Nephron (organoid): ENCODE results near the gene HEPACAM.

Source experiments
- H3K27ac Mint-ChIP-seq, 3 experiments: 2 replicates each; pipeline ENCODE4 v1.8.0; 2020; ENCODE audit warnings: mixed read lengths in 3 of 3, mild to moderate bottlenecking in 2 of 3, moderate library complexity in 1 of 3
- H3K27me3 Mint-ChIP-seq: 2 replicates; pipeline ENCODE4 v1.8.0; 2021; ENCODE audit warnings: low read depth, mild to moderate bottlenecking, moderate library complexity, mixed read lengths
- H3K36me3 Mint-ChIP-seq: 2 replicates; pipeline ENCODE4 v1.8.0; 2020; ENCODE audit warnings: low read depth, mixed read lengths
- H3K4me1 Mint-ChIP-seq: 2 replicates; pipeline ENCODE4 v1.8.0; 2020; ENCODE audit warnings: mixed read lengths
- H3K4me3 Mint-ChIP-seq, 3 experiments: 2 replicates each; pipeline ENCODE4 v1.8.0; 2020; ENCODE audit warnings: mild to moderate bottlenecking in 3 of 3, mixed read lengths in 3 of 3, moderate library complexity in 2 of 3
- H3K9me3 Mint-ChIP-seq: 2 replicates; pipeline ENCODE4 v1.8.0; 2020; ENCODE audit warnings: mixed read lengths
- CTCF ChIP-seq, 3 experiments: fragments of 200-600 bp; sonication (generic); IDR thresholded peaks; one replicate each; pipeline ENCODE4 v1.5.0; 2021; ENCODE audit warnings: antibody characterized with exemption in 3 of 3; ENCODE audit not compliant: unreplicated experiment in 3 of 3

HEPACAM gene

DNA sequence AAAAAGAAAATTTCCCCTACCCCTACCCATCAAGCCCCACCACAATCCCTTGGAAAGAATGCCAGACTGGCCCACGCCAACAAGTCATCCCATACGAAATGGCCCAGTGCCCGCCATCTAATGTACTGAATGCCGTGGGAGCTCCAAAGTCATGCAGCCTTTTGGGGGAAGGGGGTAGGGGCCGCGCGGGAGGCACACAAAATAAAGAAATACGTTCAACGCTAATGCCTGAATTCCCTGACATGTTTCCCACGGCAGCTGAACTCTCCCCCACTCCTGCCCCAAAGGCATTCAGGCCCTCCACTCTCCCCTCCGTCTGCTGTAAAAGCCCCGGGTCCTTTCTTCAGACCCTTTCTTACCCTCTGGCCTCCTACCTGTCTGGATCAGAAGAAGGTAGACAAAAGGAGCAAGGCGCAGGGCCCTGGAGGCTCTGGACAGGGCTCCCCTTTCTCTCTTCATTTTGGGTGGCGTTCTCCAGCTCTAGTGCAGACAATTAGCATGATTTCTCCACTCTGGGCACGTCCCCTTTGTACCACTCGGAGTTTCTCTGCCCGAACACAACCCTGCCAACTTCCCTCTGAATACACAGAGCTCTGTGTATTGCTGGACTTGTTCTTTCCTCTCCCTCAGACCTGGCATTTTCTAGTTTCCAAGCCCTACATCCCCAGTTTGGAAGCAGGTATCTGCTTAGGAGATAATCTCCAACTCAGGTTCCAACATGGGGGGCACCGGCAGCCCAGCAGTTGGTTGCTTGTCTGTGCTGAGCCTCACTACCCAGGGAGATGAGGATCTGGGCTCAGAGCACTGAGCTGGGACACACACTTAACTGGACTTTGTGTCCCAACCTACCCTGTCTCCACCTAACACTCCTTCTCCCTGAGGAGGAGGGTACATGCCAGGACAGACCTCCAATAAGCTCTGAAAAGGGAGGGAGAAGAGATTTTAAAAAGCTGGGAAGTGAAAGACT, at the start of gene HEPACAM:
HEPACAM (minus strand) TSS at position 500 of the 967 bp plus-strand sequence; CDS start at position 459, 41 bp downstream.
- H3K9me3 Mint-ChIP-seq, result no peaks in the 10 kb centered on the region
- no peaks in the 10 kb centered on the region for H3K4me1 Mint-ChIP-seq
- no peak within 1 kb of the TSS for H3K27ac Mint-ChIP-seq
- H3K27me3 Mint-ChIP-seq, result peaks cover 5% of the 10 kb centered on the region
- no peak for TF ChIP-seq CTCF (IDR thresholded peaks at IDR 0.05; ENCODE audit: unreplicated experiment in 3 of 3)
- no peaks in the 10 kb centered on the region for H3K36me3 Mint-ChIP-seq
- H3K4me3 Mint-ChIP-seq, result peak within 1 kb of the TSS in 1 of 3 experiments; percentile 56

DNA sequence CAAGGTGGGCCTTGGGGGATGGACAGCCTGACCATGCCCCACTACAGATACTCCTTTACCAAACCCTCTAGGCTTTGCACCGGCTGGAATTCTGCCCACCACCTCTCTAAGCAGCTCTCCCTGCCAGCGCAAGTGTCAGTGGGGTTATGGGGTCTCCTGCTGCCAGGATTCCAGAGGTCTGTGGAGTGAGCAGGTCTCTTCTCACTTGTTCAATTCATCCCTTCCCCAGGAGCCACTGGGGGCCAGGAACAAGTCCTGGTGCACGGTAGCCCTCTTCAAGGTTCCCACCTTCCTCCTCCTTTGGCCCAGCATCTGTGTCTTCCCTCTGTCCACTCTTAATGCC, 48.6 kb upstream of the HEPACAM start:
- Mint-ChIP-seq H3K4me1 (no peaks in the 10 kb centered on the region), H3K9me3 (peaks cover 35% of the 10 kb centered on the region), H3K27me3 (peaks cover 8% of the 10 kb centered on the region), H3K36me3 (peaks cover 49% of the 10 kb centered on the region), H3K27ac (no peak overlapping the region), H3K4me3 (no peak overlapping the region)
- TF ChIP-seq CTCF (IDR thresholded peaks at IDR 0.05; ENCODE audit: unreplicated experiment in 3 of 3), result no peak

DNA sequence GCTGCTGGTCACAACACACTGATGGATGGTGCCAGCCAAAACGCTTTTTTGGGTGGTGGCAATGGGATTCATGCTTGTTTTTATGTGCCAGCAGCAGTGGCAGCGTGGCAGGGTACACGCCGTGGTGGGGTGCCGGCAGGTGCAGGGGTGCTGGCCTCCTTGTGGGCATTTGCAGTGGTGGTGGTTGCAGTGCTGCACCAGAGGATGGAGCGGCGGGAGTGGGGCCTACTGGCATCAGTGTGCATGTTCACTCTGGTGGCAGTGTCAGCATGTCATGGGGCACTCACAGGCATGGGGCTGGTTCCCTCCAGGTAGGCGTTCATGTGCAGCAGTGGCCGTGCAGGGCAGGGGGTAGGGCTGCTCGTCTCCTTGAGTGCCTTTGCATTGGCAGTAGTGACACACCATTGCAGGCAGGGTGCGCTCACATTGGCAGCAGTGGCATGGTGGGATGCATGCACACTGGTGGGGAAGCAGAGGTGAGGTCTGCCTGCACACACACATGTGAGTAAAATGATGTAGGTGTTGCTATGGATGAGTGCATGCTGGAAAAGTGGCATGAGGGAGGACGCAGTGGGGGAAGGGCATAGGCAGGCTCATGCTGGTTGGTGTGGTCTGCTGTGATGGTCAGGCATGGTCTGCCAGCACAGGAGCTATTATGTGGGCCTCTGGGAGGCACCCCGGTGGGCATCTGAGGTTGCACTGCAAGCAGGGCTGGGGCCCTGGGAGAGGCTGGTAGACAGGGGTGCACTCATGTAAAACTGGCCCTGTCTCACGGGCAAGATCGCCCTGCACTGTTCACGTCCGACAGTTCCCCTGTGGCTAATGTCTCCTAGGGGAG, 48.0 kb upstream of the HEPACAM start:
- peaks cover 41% of the 10 kb centered on the region for H3K9me3 Mint-ChIP-seq
- peaks cover 8% of the 10 kb centered on the region for H3K27me3 Mint-ChIP-seq
- H3K27ac Mint-ChIP-seq, result no peak overlapping the region
- no peak overlapping the region for H3K4me3 Mint-ChIP-seq
- peaks cover 49% of the 10 kb centered on the region for H3K36me3 Mint-ChIP-seq
- no peaks in the 10 kb centered on the region for H3K4me1 Mint-ChIP-seq
- TF ChIP-seq CTCF (IDR thresholded peaks at IDR 0.05; ENCODE audit: unreplicated experiment in 3 of 3), result no peak

DNA sequence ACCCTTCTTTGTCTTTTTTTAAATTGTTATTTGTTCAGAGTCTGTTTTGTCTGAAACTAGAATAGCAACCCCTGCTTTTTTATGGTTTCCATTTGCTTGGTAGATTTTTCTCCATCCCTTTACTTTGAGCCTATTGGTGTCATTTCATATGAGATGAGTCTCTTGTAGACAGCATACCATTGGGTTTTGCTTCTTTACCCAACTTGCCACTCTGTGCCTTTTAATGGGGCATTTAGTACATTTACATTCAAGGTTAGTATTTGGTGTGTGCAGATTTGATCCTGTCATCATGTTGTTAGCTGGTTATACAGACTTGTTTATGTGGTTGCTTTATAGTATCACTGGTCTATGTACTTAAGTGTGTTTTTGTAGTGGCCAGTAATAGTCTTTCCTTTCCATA, 46.2 kb upstream of the HEPACAM start:
- H3K4me3 Mint-ChIP-seq, result no peak overlapping the region
- H3K27me3 Mint-ChIP-seq, result peaks cover 8% of the 10 kb centered on the region
- H3K27ac Mint-ChIP-seq, result no peak overlapping the region
- H3K36me3 Mint-ChIP-seq, result peaks cover 54% of the 10 kb centered on the region
- H3K4me1 Mint-ChIP-seq, result no peaks in the 10 kb centered on the region
- no peak for TF ChIP-seq CTCF (IDR thresholded peaks at IDR 0.05; ENCODE audit: unreplicated experiment in 3 of 3)
- peaks cover 41% of the 10 kb centered on the region for H3K9me3 Mint-ChIP-seq

DNA sequence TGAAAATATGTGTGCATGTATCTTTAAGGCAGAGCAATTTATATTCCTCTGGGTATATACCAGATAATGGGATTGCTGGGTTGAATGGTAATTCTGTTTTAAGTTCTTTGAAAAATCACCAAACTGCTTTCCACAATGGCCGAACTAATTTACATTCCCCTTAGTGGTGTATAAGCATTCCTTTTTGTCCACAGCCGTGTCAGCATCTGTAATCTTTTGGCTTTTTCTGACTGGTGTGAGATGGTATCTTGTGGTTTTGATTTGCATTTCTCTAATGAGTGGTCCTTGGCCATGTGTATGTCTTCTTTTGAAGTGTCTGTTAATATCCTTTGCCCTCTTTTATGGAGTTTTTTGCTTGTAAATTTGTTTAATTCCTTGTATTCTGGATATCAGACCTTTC, 42.5 kb upstream of the HEPACAM start:
- Mint-ChIP-seq H3K4me3 (no peak overlapping the region), H3K36me3 (peaks cover 49% of the 10 kb centered on the region), H3K9me3 (peaks cover 36% of the 10 kb centered on the region), H3K27ac (no peak overlapping the region), H3K27me3 (peaks cover under 1% of the 10 kb centered on the region), H3K4me1 (no peaks in the 10 kb centered on the region)
- no peak for TF ChIP-seq CTCF (IDR thresholded peaks at IDR 0.05; ENCODE audit: unreplicated experiment in 3 of 3)
